ENCODE data around the gene VPS36.
"Not testable (repeated sequence)": the region's sequence is repeated elsewhere in the genome, so short reads cannot be mapped to it uniquely, and the experiment has no call there.

VPS36 gene

GRCh38 chr13:52451135-52451804 lies 836 bp upstream of the VPS36 start:
- no peak overlapping the region for H3K27ac Mint-ChIP-seq
- H3K4me3 Mint-ChIP-seq: peak overlapping the region; percentile 10 to 82
- ATAC-seq (no peak), DNase-seq (no peak)
- no peaks in the 10 kb centered on the region for H3K9me3 Mint-ChIP-seq
- H3K27me3 Mint-ChIP-seq: no peaks in the 10 kb centered on the region
- H3K4me1 Mint-ChIP-seq: peaks cover 39% of the 10 kb centered on the region

- Mint-ChIP-seq H3K27me3 (no peaks in the 10 kb centered on the region), H3K4me1 (peaks cover 37% of the 10 kb centered on the region), H3K4me3 (peak overlapping the region; percentile 82 to 86), H3K27ac (peak overlapping the region in 1 of 2 donors; percentile 91), H3K9me3 (no peaks in the 10 kb centered on the region)
- DNase-seq (no peak), ATAC-seq (no peak)
These were observed 321 bp upstream of the VPS36 start for GRCh38 chr13:52450793-52451116.

- no peak for DNase-seq
- peak overlapping the region; percentile 86 for H3K4me3 Mint-ChIP-seq
- H3K4me1 Mint-ChIP-seq: peaks cover 35% of the 10 kb centered on the region
- H3K27me3 Mint-ChIP-seq: no peaks in the 10 kb centered on the region
- ATAC-seq: no peak
- H3K9me3 Mint-ChIP-seq: no peaks in the 10 kb centered on the region
- peak overlapping the region; percentile 93 to 97 for H3K27ac Mint-ChIP-seq
These were observed 963 bp downstream of the VPS36 start for GRCh38 chr13:52449331-52450011.

GRCh38 chr13:52447815-52448552 lies 2.5 kb downstream of the VPS36 start:
- H3K27me3 Mint-ChIP-seq: no peaks in the 10 kb centered on the region
- peaks cover 20% of the 10 kb centered on the region for H3K4me1 Mint-ChIP-seq
- H3K4me3 Mint-ChIP-seq: no peak overlapping the region
- ATAC-seq: no peak
- H3K9me3 Mint-ChIP-seq: no peaks in the 10 kb centered on the region
- no peak for DNase-seq
- no peak overlapping the region for H3K27ac Mint-ChIP-seq

GRCh38 chr13:52447354-52447753 lies 3.1 kb downstream of the VPS36 start:
- DNase-seq: no peak

GRCh38 chr13:52446265-52446664 lies 4.2 kb downstream of the VPS36 start:
- no peak for DNase-seq
- no peaks in the 10 kb centered on the region for H3K9me3 Mint-ChIP-seq
- peaks cover 19% of the 10 kb centered on the region for H3K4me1 Mint-ChIP-seq
- no peaks in the 10 kb centered on the region for H3K27me3 Mint-ChIP-seq
- H3K4me3 Mint-ChIP-seq: no peak overlapping the region
- no peak overlapping the region for H3K27ac Mint-ChIP-seq
- ATAC-seq: no peak

More at GRCh38 chr13:52447354-52447753, 3.1 kb downstream of the VPS36 start:
- H3K9me3 Mint-ChIP-seq: no peaks in the 10 kb centered on the region
- no peak overlapping the region for H3K4me3 Mint-ChIP-seq
- ATAC-seq: peak; percentile 24
- no peak overlapping the region for H3K27ac Mint-ChIP-seq
- peaks cover 19% of the 10 kb centered on the region for H3K4me1 Mint-ChIP-seq
- no peaks in the 10 kb centered on the region for H3K27me3 Mint-ChIP-seq

- DNase-seq (no peak), ATAC-seq (no peak)
- no peak overlapping the region for H3K27ac Mint-ChIP-seq
- H3K27me3 Mint-ChIP-seq: no peaks in the 10 kb centered on the region
- H3K4me1 Mint-ChIP-seq: peaks cover 4% of the 10 kb centered on the region
- H3K4me3 Mint-ChIP-seq: no peak overlapping the region
- H3K9me3 Mint-ChIP-seq: no peaks in the 10 kb centered on the region
These were observed 18.0 kb downstream of the VPS36 start for GRCh38 chr13:52432456-52432855.

GRCh38 chr13:52428295-52428694 lies 22.1 kb downstream of the VPS36 start:
- no peak overlapping the region for H3K4me3 Mint-ChIP-seq
- ATAC-seq: no peak
- H3K27ac Mint-ChIP-seq: no peak overlapping the region
- H3K27me3 Mint-ChIP-seq: no peaks in the 10 kb centered on the region
- H3K9me3 Mint-ChIP-seq: no peaks in the 10 kb centered on the region
- DNase-seq: no peak
- H3K4me1 Mint-ChIP-seq: peaks cover 4% of the 10 kb centered on the region

- ATAC-seq (no peak), DNase-seq (no peak)
- Mint-ChIP-seq H3K4me3 (no peak overlapping the region), H3K27ac (peak overlapping the region in 1 of 2 donors; percentile 3), H3K4me1 (no peaks in the 10 kb centered on the region), H3K9me3 (no peaks in the 10 kb centered on the region), H3K27me3 (no peaks in the 10 kb centered on the region)
These were observed 29.2 kb downstream of the VPS36 start for GRCh38 chr13:52421216-52421615.

- Mint-ChIP-seq H3K27me3 (no peaks in the 10 kb centered on the region), H3K4me3 (no peak overlapping the region), H3K27ac (no peak overlapping the region), H3K4me1 (no peaks in the 10 kb centered on the region), H3K9me3 (no peaks in the 10 kb centered on the region)
- no peak for ATAC-seq
- DNase-seq: no peak
These were observed 31.4 kb downstream of the VPS36 start for GRCh38 chr13:52419080-52419479.

GRCh38 chr13:52414963-52415362 lies 35.5 kb downstream of the VPS36 start:
- no peaks in the 10 kb centered on the region for H3K4me1 Mint-ChIP-seq
- no peak overlapping the region for H3K4me3 Mint-ChIP-seq
- no peaks in the 10 kb centered on the region for H3K9me3 Mint-ChIP-seq
- no peak overlapping the region for H3K27ac Mint-ChIP-seq
- no peaks in the 10 kb centered on the region for H3K27me3 Mint-ChIP-seq
- DNase-seq (no peak), ATAC-seq (no peak)

- H3K4me3 Mint-ChIP-seq: no peak overlapping the region
- no peaks in the 10 kb centered on the region for H3K4me1 Mint-ChIP-seq
- DNase-seq: no peak
- H3K9me3 Mint-ChIP-seq: no peaks in the 10 kb centered on the region
- no peak for ATAC-seq
- no peaks in the 10 kb centered on the region for H3K27me3 Mint-ChIP-seq
- H3K27ac Mint-ChIP-seq: no peak overlapping the region
These were observed 36.4 kb downstream of the VPS36 start for GRCh38 chr13:52414051-52414450.

- DNase-seq: no peak
These were observed 38.3 kb downstream of the VPS36 start for GRCh38 chr13:52412128-52412527.

GRCh38 chr13:52411629-52412028 lies 38.8 kb downstream of the VPS36 start:
- Mint-ChIP-seq H3K27ac (no peak overlapping the region), H3K4me3 (no peak overlapping the region), H3K27me3 (no peaks in the 10 kb centered on the region), H3K4me1 (no peaks in the 10 kb centered on the region), H3K9me3 (no peaks in the 10 kb centered on the region)
- no peak for ATAC-seq
- DNase-seq: no peak

More at GRCh38 chr13:52412128-52412527, 38.3 kb downstream of the VPS36 start:
- no peak overlapping the region for H3K4me3 Mint-ChIP-seq
- ATAC-seq: no peak
- H3K27me3 Mint-ChIP-seq: no peaks in the 10 kb centered on the region
- peak overlapping the region in 1 of 2 donors; percentile 80 for H3K27ac Mint-ChIP-seq
- no peaks in the 10 kb centered on the region for H3K4me1 Mint-ChIP-seq
- H3K9me3 Mint-ChIP-seq: no peaks in the 10 kb centered on the region

GRCh38 chr13:52408071-52408658 lies 42.3 kb downstream of the VPS36 start:
- DNase-seq, H3K4me3 Mint-ChIP-seq, ATAC-seq, H3K27ac Mint-ChIP-seq, H3K9me3 Mint-ChIP-seq: not testable (repeated sequence)
- peaks cover 17% of the 10 kb centered on the region for H3K4me1 Mint-ChIP-seq
- H3K27me3 Mint-ChIP-seq: peaks cover 21% of the 10 kb centered on the region

GRCh38 chr13:52407436-52407835 lies 43.0 kb downstream of the VPS36 start:
- not testable (repeated sequence) for H3K27ac Mint-ChIP-seq, ATAC-seq, H3K4me3 Mint-ChIP-seq, H3K9me3 Mint-ChIP-seq, DNase-seq
- peaks cover 26% of the 10 kb centered on the region for H3K27me3 Mint-ChIP-seq
- peaks cover 17% of the 10 kb centered on the region for H3K4me1 Mint-ChIP-seq

All from stimulated activated naive CD8-positive, alpha-beta T cell treated with anti-CD3 and anti-CD28 coated beads, Interleukin-15, amount 100 ng/mL, for 72 hours (primary cell).